Kidney epithelial cell (primary cell): Measurements from ENCODE around the gene COL4A1. TPM values are rescaled to one million over a fixed set of nuclear protein-coding genes. Genes with fewer than 3 reads are reported as not detected.

Experiments
- DNase-seq: peaks from one replicate; pipeline ENCODE4 v3.0.0-alpha.2; 2010; ENCODE audit warnings: low read depth
- H3K27me3 ChIP-seq: 2 replicates; pipeline ENCODE4 v1.6.0; 2011; ENCODE audit warnings: low read length; ENCODE audit not compliant: control insufficient read depth, insufficient read depth
- H3K36me3 ChIP-seq: 2 replicates; pipeline ENCODE4 v1.5.1; 2011; ENCODE audit warnings: low read length; ENCODE audit not compliant: control insufficient read depth, insufficient read depth
- H3K4me3 ChIP-seq: 2 replicates; pipeline ENCODE4 v1.5.1; 2011; ENCODE audit warnings: low read depth, mild to moderate bottlenecking, control low read depth, low read length
- total RNA-seq: library from RNA; depleted of rRNA; stranded (reverse); fragments of >200 nt; gene quantifications from 2 replicates; pipeline ENCODE4 v1.2.3, GENCODE V29; 2015
- TF ChIP-seq, protein P1 (sequence below): IDR thresholded peaks from 2 replicates; pipeline ENCODE4 v1.5.1; 2011; ENCODE audit warnings: mild to moderate bottlenecking, moderate library complexity, low read length, control low read depth, inconsistent platforms; ENCODE audit not compliant: insufficient read depth, poor library complexity, severe bottlenecking

Gene COL4A1
- total RNA-seq, 1 donor from 2014 or later: 1,018 TPM

DNA sequence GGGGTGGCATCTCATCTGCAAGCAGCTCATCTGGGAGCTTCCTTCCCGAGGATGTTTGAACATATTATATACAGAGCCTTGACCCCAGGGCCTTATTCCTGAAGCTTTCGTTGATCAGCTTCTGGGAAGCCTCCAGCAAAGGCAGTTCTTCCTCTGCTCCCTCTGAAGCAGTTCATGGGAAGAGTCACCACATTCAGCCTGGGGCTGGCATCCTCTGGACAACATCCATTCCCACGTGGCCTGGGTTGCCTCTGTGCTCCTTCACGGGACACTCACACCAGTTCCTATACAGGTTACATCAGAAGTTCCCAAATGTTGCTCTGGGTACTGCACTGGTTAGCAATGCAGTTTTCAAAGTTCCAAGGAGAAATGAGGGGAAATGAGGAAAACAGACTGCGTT lies 29.7 kb upstream of the COL4A1 start:
- Histone ChIP-seq H3K36me3 (no peaks in the 10 kb centered on the region), H3K27me3 (no peaks in the 10 kb centered on the region), H3K4me3 (no peak overlapping the region)
- DNase-seq: no peak
- TF ChIP-seq, protein P1, sequence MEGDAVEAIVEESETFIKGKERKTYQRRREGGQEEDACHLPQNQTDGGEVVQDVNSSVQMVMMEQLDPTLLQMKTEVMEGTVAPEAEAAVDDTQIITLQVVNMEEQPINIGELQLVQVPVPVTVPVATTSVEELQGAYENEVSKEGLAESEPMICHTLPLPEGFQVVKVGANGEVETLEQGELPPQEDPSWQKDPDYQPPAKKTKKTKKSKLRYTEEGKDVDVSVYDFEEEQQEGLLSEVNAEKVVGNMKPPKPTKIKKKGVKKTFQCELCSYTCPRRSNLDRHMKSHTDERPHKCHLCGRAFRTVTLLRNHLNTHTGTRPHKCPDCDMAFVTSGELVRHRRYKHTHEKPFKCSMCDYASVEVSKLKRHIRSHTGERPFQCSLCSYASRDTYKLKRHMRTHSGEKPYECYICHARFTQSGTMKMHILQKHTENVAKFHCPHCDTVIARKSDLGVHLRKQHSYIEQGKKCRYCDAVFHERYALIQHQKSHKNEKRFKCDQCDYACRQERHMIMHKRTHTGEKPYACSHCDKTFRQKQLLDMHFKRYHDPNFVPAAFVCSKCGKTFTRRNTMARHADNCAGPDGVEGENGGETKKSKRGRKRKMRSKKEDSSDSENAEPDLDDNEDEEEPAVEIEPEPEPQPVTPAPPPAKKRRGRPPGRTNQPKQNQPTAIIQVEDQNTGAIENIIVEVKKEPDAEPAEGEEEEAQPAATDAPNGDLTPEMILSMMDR: no peak

DNA sequence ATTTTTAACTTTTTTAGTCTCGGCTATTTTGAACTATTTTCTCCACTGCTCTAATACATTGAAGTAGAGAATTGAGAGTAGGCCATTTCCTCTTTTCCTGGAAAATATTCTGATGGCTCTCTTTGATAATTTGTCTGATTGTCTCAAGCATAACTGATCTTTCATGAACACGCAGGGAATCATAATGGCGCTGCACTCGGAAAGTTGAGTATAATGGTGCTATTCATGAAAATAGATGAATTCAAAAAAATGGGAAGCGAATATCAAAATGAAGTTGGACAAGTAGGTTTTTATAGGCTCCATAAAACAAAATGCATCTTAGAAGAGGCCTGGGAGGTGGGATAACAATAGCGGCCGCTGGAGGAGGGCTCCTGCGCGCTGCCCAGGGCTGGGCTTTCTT lies 29.2 kb upstream of the COL4A1 start:
- no peak overlapping the region for H3K4me3 ChIP-seq
- TF ChIP-seq, protein P1: no peak

DNA sequence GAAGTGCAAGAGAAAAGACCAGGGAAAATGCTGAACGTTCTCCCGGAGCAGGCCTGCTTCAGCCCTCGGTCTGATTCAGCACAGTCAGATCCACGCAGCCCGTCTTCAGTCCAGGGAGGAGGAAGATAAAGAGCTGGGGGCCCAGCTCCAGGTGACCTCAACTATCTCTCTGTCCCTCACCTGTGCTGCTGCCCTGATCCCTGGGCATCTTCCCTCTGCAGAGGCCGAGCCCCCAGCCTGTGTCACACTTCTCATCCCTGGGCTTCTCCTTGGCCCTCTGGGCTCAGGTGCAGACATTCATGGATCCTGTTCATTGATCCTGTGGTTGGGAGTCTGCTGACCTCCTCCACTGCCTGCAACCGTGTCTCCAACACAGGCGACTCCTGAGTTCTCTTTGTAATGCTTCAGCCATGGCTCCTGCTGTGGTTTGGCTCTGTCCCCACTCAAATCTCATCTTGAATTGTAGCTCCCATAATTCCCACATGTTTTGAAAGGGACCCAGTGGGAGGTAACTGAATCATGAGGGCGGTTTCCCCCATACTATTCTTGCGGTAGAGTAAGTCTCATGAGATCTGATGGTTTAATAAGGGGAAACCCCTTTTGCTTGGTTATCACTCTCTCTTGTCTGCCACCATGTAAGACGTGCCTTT lies 28.0 kb upstream of the COL4A1 start:
- Histone ChIP-seq H3K27me3 (no peaks in the 10 kb centered on the region), H3K36me3 (no peaks in the 10 kb centered on the region), H3K4me3 (no peak overlapping the region)
- DNase-seq: no peak
- TF ChIP-seq, protein P1: no peak

More for the DNA sequence above, 29.2 kb upstream of the COL4A1 start:
- DNase-seq: no peak
- Histone ChIP-seq H3K36me3 (no peaks in the 10 kb centered on the region), H3K27me3 (no peaks in the 10 kb centered on the region)

DNA sequence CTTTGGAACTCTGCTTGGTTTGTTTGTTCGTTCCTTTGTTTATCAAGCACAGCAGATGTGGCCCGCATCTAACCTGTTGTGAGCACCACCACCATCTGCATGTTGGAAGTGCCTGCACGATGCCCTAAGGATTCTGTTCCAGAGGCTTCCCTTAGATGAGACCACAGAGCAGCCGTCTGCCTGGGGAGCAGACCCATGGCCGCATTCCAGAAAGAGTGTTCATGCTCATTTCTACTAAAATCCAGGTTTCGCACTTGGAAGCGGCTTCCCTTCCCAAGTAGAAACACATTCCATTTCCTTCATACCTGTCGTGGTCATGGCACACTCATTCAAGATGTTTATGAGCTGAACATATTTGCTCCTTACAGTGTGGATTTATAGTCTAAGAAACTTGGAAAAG lies 27.3 kb upstream of the COL4A1 start:
- H3K36me3 ChIP-seq: no peaks in the 10 kb centered on the region
- no peak overlapping the region for H3K4me3 ChIP-seq
- DNase-seq: no peak
- TF ChIP-seq, protein P1: no peak
- no peaks in the 10 kb centered on the region for H3K27me3 ChIP-seq

DNA sequence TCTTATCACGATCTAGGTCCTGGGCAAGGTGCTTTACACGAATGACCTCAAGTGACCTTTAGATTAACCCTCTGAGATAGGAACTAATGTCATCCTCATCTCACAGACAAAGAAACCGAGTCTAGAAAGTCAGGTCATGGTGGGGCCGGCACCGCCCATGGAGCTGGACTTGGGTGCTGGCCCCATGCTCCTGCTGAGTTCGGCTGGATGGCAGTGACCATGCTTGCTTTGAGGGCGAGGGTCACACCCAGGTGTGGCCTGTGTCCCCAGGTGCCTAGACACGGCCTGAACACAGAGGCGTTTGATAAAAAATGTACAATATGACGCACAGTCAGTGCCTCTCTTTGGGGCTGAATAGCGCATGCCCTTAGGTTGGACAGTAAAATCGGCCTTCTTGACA lies 26.9 kb upstream of the COL4A1 start:
- no peaks in the 10 kb centered on the region for H3K27me3 ChIP-seq
- no peak overlapping the region for H3K4me3 ChIP-seq
- DNase-seq: no peak
- TF ChIP-seq, protein P1: no peak
- no peaks in the 10 kb centered on the region for H3K36me3 ChIP-seq

DNA sequence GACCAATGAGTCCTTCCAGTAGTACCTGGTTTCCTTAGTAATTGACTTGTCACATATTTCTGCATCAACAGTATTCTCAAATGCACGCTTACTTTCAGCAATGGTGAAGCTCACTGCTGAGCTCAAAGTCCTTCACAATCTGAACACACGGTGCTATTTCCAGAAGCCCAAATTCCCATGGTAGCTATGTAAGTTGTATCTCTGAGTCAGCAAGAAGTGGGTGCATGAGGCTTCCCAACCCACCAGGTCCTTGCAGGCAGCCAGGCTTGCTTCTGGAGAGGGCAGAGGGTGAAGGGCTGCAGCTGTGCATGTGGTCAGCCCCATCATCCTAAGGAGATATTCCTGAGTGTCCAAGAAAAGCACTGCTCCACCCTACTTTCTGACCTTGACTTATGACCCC lies 25.8 kb upstream of the COL4A1 start:
- TF ChIP-seq, protein P1: no peak
- Histone ChIP-seq H3K27me3 (no peaks in the 10 kb centered on the region), H3K4me3 (no peak overlapping the region), H3K36me3 (no peaks in the 10 kb centered on the region)
- no peak for DNase-seq
